ENCODE measurements around the gene UGT2B15.
"Not testable (repeated sequence)": the region's sequence is repeated elsewhere in the genome, so short reads cannot be mapped to it uniquely, and the experiment has no call there.

UGT2B15 gene

DNA sequence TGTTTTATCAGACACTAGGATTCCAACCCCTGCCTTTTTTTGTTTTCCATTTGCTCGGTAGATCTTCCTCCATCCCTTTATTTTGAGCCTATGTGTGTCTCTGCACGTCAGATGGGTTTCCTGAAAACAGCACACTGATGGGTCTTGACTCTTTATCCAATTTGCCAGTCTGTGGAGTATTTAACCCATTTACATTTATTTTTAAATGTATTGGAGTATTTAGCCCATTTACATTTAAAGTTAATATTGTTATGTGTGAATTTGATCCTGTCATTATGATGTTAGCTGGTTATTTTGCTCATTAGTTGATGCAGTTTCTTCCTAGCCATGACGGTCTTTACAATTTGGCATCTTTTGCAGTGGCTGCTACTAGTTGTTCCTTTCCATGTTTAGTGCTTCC is 10.8 kb upstream of the UGT2B15 start:
- not testable (repeated sequence) for H4K8ac ChIP-seq (ENCODE audit: low read length); H2BK15ac ChIP-seq (ENCODE audit: low read depth, poor library complexity, severe bottlenecking); H4K91ac ChIP-seq (ENCODE audit: low read length); H2AFZ ChIP-seq (ENCODE audit: low read depth, low read length); H3K23ac ChIP-seq (ENCODE audit: low read length in 2 of 2); H3K18ac ChIP-seq (ENCODE audit: low read depth in 1 of 2, low read length in 2 of 2); H3K4me1 ChIP-seq (ENCODE audit: control insufficient read depth, insufficient read depth, low read depth, low read length); H2BK120ac ChIP-seq (ENCODE audit: low read depth, low read length); H3K14ac ChIP-seq (ENCODE audit: low read length in 2 of 2); H3K27me3 ChIP-seq (ENCODE audit: control insufficient read depth in 1 of 2, insufficient read depth in 1 of 2, low read length in 2 of 2); H2BK5ac ChIP-seq (ENCODE audit: low read depth, low read length, poor library complexity, severe bottlenecking); H2BK12ac ChIP-seq (ENCODE audit: low read length in 2 of 2); H3K4me2 ChIP-seq (ENCODE audit: low read length, poor library complexity, severe bottlenecking); DNase-seq; H3K36me3 ChIP-seq (ENCODE audit: control insufficient read depth in 1 of 2, insufficient read depth in 2 of 2, low read depth in 1 of 2, low read length in 2 of 2); H3K27ac ChIP-seq (ENCODE audit: low read length, poor library complexity, severe bottlenecking); H3K79me1 ChIP-seq (replicated peaks; ENCODE audit: low read length, poor library complexity, severe bottlenecking); H3K9ac ChIP-seq (ENCODE audit: low read length); H3K4ac ChIP-seq (ENCODE audit: low read depth in 1 of 2, low read length in 2 of 2); H2AK5ac ChIP-seq (ENCODE audit: low read length, severe bottlenecking); H3K4me3 ChIP-seq (ENCODE audit: insufficient read depth in 1 of 2, low read depth in 1 of 2, low read length in 2 of 2); H3K9me3 ChIP-seq (ENCODE audit: control insufficient read depth, low read length)
- WGBS, result 87% methylated on average over 3 of the region's 3 CpGs

DNA sequence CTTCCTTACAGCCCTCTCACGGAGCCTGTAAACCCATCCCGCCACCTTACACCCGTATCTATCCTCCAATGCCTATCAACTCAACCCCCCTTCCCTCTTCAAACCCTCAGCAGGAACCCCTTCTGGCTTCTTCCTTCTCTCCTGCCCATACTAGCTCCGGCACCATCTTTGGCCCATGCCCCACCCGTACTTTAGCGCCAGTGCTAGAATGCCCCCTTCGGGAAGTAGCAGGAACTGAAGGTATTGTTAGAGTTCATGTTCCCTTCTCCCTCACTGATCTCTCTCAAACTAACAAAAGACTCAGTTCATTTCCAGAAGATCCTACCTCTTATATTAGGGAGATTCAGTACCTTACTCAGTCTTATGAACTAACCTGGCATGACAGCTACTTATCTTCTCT is 2.7 kb upstream of the UGT2B15 start:
- Histone ChIP-seq H3K36me3 (ENCODE audit: control insufficient read depth in 1 of 2, insufficient read depth in 2 of 2, low read depth in 1 of 2, low read length in 2 of 2) (no peaks in the 10 kb centered on the region), H3K9ac (ENCODE audit: low read length) (no peak overlapping the region), H3K4me3 (ENCODE audit: insufficient read depth in 1 of 2, low read depth in 1 of 2, low read length in 2 of 2) (no peak overlapping the region), H2AFZ (ENCODE audit: low read depth, low read length) (no peak overlapping the region), H3K27ac (ENCODE audit: low read length, poor library complexity, severe bottlenecking) (no peak overlapping the region), H3K79me1 (replicated peaks; ENCODE audit: low read length, poor library complexity, severe bottlenecking) (no peaks in the 10 kb centered on the region), H3K9me3 (ENCODE audit: control insufficient read depth, low read length) (no peaks in the 10 kb centered on the region), H3K27me3 (ENCODE audit: control insufficient read depth in 1 of 2, insufficient read depth in 1 of 2, low read length in 2 of 2) (no peaks in the 10 kb centered on the region), H3K14ac (ENCODE audit: low read length in 2 of 2) (no peak overlapping the region), H2AK5ac (ENCODE audit: low read length, severe bottlenecking) (no peak overlapping the region), H3K4me2 (ENCODE audit: low read length, poor library complexity, severe bottlenecking) (no peak overlapping the region), H3K18ac (ENCODE audit: low read depth in 1 of 2, low read length in 2 of 2) (no peak overlapping the region), H4K91ac (ENCODE audit: low read length) (no peak overlapping the region), H2BK5ac (ENCODE audit: low read depth, low read length, poor library complexity, severe bottlenecking) (no peak overlapping the region), H4K8ac (ENCODE audit: low read length) (no peak overlapping the region), H2BK120ac (ENCODE audit: low read depth, low read length) (no peak overlapping the region), H2BK15ac (ENCODE audit: low read depth, poor library complexity, severe bottlenecking) (no peak overlapping the region), H3K4me1 (ENCODE audit: control insufficient read depth, insufficient read depth, low read depth, low read length) (no peaks in the 10 kb centered on the region), H3K23ac (ENCODE audit: low read length in 2 of 2) (no peak overlapping the region), H2BK12ac (ENCODE audit: low read length in 2 of 2) (no peak overlapping the region), H3K4ac (ENCODE audit: low read depth in 1 of 2, low read length in 2 of 2) (no peak overlapping the region)
- DNase-seq, result no peak
- WGBS, result 92% methylated on average over 7 of the region's 7 CpGs

DNA sequence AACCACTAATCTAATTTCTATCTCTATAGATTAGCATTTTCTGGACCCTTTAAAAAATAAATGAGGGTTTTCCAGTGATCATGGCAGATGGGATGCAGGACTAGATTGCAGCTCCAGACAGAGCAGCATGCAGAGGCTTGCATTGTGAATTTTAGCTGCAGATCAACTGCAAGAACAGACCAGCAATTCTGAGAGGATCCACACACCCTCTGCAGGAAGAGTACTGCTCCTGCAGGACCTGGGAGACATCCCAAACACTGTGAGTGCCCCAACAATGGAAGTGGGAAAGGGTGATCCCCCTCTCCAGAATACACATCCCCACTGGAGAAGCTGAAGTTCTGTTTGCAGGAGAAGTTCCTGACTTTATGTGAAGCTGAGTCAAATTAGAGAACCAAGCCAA is 765 bp upstream of the UGT2B15 start:
- H3K4me2 ChIP-seq (ENCODE audit: low read length, poor library complexity, severe bottlenecking); H3K27ac ChIP-seq (ENCODE audit: low read length, poor library complexity, severe bottlenecking); H2AFZ ChIP-seq (ENCODE audit: low read depth, low read length); H3K9ac ChIP-seq (ENCODE audit: low read length); H3K4me1 ChIP-seq (ENCODE audit: control insufficient read depth, insufficient read depth, low read depth, low read length); H3K14ac ChIP-seq (ENCODE audit: low read length in 2 of 2); H2BK12ac ChIP-seq (ENCODE audit: low read length in 2 of 2); H4K91ac ChIP-seq (ENCODE audit: low read length); H2BK120ac ChIP-seq (ENCODE audit: low read depth, low read length); H3K18ac ChIP-seq (ENCODE audit: low read depth in 1 of 2, low read length in 2 of 2); DNase-seq; H2BK15ac ChIP-seq (ENCODE audit: low read depth, poor library complexity, severe bottlenecking); H3K4ac ChIP-seq (ENCODE audit: low read depth in 1 of 2, low read length in 2 of 2); H3K4me3 ChIP-seq (ENCODE audit: insufficient read depth in 1 of 2, low read depth in 1 of 2, low read length in 2 of 2); H2AK5ac ChIP-seq (ENCODE audit: low read length, severe bottlenecking); H3K23ac ChIP-seq (ENCODE audit: low read length in 2 of 2); H3K27me3 ChIP-seq (ENCODE audit: control insufficient read depth in 1 of 2, insufficient read depth in 1 of 2, low read length in 2 of 2); H2BK5ac ChIP-seq (ENCODE audit: low read depth, low read length, poor library complexity, severe bottlenecking); H4K8ac ChIP-seq (ENCODE audit: low read length); H3K36me3 ChIP-seq (ENCODE audit: control insufficient read depth in 1 of 2, insufficient read depth in 2 of 2, low read depth in 1 of 2, low read length in 2 of 2); H3K9me3 ChIP-seq (ENCODE audit: control insufficient read depth, low read length); H3K79me1 ChIP-seq (replicated peaks; ENCODE audit: low read length, poor library complexity, severe bottlenecking): not testable (repeated sequence)

DNA sequence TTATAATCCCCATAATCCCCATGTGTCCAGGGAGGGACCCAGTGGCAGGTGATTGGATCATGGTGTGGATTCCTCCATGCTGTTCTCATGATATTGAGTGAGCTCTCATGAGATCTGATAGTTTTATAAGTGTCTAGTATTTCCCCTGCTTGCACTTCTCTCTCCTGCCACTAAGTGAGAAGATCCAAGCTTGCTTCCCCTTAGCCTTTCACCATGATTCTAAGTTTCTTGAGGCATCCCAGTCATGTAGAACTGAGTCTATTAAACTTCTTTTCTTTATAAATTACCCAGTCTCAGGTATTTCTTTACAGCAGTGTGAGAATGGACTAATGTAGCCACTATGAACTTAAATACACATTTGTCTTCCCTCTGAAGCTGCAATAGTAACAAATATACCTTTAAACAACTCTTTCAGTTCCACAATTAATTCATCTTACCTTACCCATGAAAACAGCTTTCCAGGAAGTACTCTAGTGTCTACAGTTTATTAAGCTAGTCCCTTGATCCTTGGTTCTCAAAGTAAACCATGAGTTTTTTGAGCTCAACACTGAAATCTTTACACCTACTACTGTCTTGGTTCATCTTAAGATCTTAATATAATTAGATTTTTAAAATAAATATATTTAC is 1.8 kb downstream of the UGT2B15 start:
- H3K4me2 ChIP-seq (ENCODE audit: low read length, poor library complexity, severe bottlenecking); H2BK12ac ChIP-seq (ENCODE audit: low read length in 2 of 2); H2BK120ac ChIP-seq (ENCODE audit: low read depth, low read length); H2AK5ac ChIP-seq (ENCODE audit: low read length, severe bottlenecking); H2AFZ ChIP-seq (ENCODE audit: low read depth, low read length); H4K8ac ChIP-seq (ENCODE audit: low read length); H2BK5ac ChIP-seq (ENCODE audit: low read depth, low read length, poor library complexity, severe bottlenecking); H3K14ac ChIP-seq (ENCODE audit: low read length in 2 of 2); H3K4me3 ChIP-seq (ENCODE audit: insufficient read depth in 1 of 2, low read depth in 1 of 2, low read length in 2 of 2); H3K4ac ChIP-seq (ENCODE audit: low read depth in 1 of 2, low read length in 2 of 2); H3K23ac ChIP-seq (ENCODE audit: low read length in 2 of 2); H3K36me3 ChIP-seq (ENCODE audit: control insufficient read depth in 1 of 2, insufficient read depth in 2 of 2, low read depth in 1 of 2, low read length in 2 of 2); H3K27ac ChIP-seq (ENCODE audit: low read length, poor library complexity, severe bottlenecking); H3K79me1 ChIP-seq (replicated peaks; ENCODE audit: low read length, poor library complexity, severe bottlenecking); DNase-seq; H3K9me3 ChIP-seq (ENCODE audit: control insufficient read depth, low read length); H3K9ac ChIP-seq (ENCODE audit: low read length); H4K91ac ChIP-seq (ENCODE audit: low read length); H2BK15ac ChIP-seq (ENCODE audit: low read depth, poor library complexity, severe bottlenecking); H3K27me3 ChIP-seq (ENCODE audit: control insufficient read depth in 1 of 2, insufficient read depth in 1 of 2, low read length in 2 of 2); H3K18ac ChIP-seq (ENCODE audit: low read depth in 1 of 2, low read length in 2 of 2); H3K4me1 ChIP-seq (ENCODE audit: control insufficient read depth, insufficient read depth, low read depth, low read length): not testable (repeated sequence)
